Measurements from ENCODE around the gene TSNAXIP1.

TSNAXIP1 gene

DNA sequence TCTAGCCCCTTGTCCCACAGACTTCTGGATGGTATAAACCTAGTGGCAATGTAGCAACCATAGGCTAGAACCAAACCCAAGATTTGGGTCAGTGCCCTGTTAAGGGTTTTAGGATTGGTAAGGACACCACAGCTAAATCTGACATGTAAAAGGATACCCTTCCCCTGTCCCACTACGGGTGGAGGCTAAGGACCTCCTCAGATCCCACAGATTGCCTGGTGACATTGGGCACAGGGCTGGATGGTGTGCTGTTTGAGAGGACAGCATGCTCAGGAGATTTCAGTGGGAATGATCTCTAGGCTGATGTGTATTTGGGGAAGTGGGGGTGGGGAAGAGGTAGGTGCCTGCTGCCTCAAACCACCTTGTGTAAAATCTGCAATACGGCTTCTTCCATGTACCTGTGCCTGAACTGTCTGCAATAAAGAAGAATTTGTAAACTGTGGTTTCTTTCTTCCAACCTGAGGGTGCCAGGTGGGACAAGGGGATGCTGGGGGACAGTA lies 65.5 kb downstream of the TSNAXIP1 start:
- Mint-ChIP-seq H3K4me3 (peak overlapping the region; percentile 83), H3K4me1 (peaks cover 25% of the 10 kb centered on the region), H3K27me3 (no peaks in the 10 kb centered on the region), H3K36me3 (ENCODE audit: low read depth) (peaks cover 11% of the 10 kb centered on the region), H3K27ac (peak overlapping the region; percentile 72), H3K9me3 (no peaks in the 10 kb centered on the region)
- no peak for DNase-seq
- no peak for ATAC-seq

DNA sequence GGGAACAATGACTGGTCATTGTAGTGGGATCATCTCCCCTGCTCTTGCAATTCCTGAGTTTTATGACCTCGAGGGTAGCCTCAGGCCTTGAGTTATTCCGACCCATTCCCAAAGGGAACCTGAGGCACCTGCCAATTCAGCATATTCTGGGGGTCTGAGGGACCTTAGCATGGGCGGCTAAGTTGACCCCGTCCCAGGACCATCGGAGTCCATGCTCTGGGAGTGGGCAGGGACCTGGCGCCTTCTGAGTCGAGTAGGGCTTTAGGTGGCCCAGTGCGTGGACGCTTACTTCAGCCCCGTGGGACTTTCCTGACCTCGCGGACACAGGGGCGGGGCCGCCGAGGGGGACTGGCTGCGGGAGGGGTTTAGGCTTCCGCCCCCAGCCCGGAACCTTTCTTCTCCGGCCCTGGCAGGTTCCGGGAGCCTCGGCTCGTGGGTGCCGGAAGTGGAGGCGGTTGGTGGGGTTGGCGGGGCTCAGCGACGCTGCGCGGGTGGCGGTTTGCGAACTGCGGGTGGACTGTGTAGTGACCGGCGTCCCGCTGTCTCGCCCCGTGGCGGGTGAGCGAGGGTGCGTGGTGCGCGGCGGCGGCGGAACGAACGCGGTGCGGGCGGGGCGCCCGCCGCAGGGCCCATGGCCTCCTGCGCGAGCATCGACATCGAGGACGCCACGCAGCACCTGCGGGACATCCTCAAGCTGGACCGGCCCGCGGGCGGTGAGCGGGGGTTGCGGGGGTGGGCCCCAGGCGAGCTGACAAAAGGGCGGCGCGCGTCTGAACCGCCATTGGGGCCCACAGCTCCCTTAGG lies 66.1 kb downstream of the TSNAXIP1 start, which contains the start of gene EDC4:
Gene EDC4, plus strand, starts transcription at position 422 of the 804 bp plus-strand sequence. Its CDS starts 210 bp downstream, at position 632.
- Mint-ChIP-seq H3K9me3 (no peaks in the 10 kb centered on the region), H3K27me3 (no peaks in the 10 kb centered on the region), H3K27ac (peak within 1 kb of the TSS; percentile 87), H3K4me1 (peaks cover 25% of the 10 kb centered on the region), H3K4me3 (peak within 1 kb of the TSS; percentile 83), H3K36me3 (ENCODE audit: low read depth) (peaks cover 16% of the 10 kb centered on the region)
- DNase-seq (peak; percentile 92), ATAC-seq (peak; percentile 91)

DNA sequence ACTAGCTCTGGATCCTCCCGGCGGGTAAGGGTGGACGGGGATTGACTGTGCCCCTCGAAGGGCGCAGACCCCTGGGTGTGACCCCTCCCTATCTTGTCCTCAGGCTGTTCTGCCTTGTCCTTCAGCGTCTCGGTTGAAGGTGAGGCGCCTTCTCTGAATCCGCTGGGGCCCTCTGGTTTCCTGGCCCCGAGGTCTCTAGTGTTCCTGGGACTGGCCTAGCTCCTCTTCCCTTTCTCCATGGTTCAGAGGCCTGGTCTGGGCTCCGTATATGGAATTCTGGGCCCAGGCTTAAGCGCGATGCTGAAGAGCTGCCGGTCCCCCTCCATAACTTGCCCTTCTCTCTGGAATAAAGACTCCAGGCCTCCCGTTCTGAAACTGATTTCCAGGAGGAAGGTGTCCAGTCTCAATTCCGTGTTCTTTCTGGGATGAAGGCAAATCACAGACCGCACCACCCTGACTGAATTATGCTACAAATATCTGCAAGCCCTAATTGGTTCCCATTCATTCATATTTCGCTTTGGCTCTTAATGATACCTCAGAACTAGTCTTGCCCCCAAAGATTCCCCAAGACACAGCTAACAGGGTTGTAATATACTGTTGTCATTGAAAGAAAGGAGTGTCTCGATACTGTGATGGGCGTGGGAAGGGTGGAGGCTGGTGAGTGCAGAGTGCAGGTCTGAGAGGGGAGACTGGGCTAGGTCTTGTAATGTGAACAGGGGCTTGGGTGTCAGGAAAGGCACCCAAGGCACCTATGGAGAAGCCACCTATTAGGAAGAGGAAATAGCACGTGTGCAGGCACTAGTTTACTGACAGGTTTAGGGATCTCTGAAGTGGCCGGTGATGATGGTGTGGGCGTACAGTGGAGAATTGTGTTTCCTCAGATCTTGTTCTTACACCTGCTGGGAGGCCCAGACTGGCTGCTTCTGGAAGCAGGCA lies 67.0 kb downstream of the TSNAXIP1 start:
- Mint-ChIP-seq H3K27ac (peak overlapping the region; percentile 87), H3K36me3 (ENCODE audit: low read depth) (peaks cover 20% of the 10 kb centered on the region), H3K27me3 (no peaks in the 10 kb centered on the region), H3K9me3 (no peaks in the 10 kb centered on the region), H3K4me1 (peaks cover 25% of the 10 kb centered on the region), H3K4me3 (peak overlapping the region; percentile 83)
- ATAC-seq (no peak), DNase-seq (peak; percentile 8)

DNA sequence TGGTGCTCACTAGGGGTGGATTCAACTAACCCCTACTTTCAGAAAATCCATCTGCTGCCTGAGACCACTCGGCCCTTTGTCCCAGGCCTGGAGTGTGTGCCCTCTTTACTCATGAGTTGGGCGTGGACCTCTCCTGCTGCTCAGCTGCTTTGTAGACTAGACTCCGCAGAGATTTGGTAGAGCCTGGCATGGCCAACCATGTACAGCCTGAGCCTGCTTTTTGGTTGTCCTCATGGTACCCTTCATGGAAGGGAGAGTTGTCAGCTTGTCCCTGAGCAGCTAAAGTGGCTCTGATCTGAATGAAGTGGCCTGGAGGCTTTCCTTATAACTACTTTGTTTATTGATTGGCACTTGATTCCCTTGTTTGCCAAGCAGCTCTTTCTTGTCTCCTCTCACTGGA lies 67.7 kb downstream of the TSNAXIP1 start:
- H3K4me1 Mint-ChIP-seq: peaks cover 25% of the 10 kb centered on the region
- no peak for DNase-seq

DNA sequence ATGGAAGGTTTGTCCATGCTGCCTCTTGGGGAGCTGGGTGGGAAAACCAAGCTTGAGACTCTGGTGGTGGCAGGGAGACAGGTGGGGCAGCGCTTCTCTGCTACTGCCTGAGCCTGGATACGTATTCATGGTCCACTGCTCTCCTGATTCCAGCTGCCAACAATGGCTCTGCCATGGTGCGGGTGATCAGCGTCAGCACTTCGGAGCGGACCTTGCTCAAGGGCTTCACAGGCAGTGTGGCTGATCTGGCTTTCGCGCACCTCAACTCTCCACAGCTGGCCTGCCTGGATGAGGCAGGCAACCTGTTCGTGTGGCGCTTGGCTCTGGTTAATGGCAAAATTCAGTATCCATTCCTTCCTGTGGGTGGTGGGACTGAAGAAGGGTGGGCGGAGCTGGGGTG lies 70.4 kb downstream of the TSNAXIP1 start:
- DNase-seq (no peak), ATAC-seq (no peak)
- Mint-ChIP-seq H3K27me3 (no peaks in the 10 kb centered on the region), H3K4me3 (no peak overlapping the region), H3K36me3 (ENCODE audit: low read depth) (peaks cover 13% of the 10 kb centered on the region), H3K27ac (no peak overlapping the region), H3K4me1 (peaks cover 25% of the 10 kb centered on the region), H3K9me3 (no peaks in the 10 kb centered on the region)

More for the DNA sequence above, 67.7 kb downstream of the TSNAXIP1 start:
- peak overlapping the region; percentile 83 for H3K4me3 Mint-ChIP-seq
- H3K36me3 Mint-ChIP-seq (ENCODE audit: low read depth): peaks cover 21% of the 10 kb centered on the region
- peak overlapping the region; percentile 87 for H3K27ac Mint-ChIP-seq
- ATAC-seq: no peak
- H3K9me3 Mint-ChIP-seq: no peaks in the 10 kb centered on the region
- no peaks in the 10 kb centered on the region for H3K27me3 Mint-ChIP-seq

All from activated naive CD8-positive, alpha-beta T cell treated with anti-CD3 and anti-CD28 coated beads, Interleukin-2, amount 50 U/mL, for 24 hours (primary cell).